K562 (cell line): ENCODE results near the gene THOC3. TPM values are rescaled to one million over a fixed set of nuclear protein-coding genes. Genes with fewer than 3 reads are reported as not detected.
A peak's percentile ranks its signal among the peaks of the same experiment; 100 is the strongest.
"Not testable (repeated sequence)": the region's sequence is repeated elsewhere in the genome, so short reads cannot be mapped to it uniquely, and the experiment has no call there.

Experiments used
- ATAC-seq: fragments of 200-7000 bp; cut with Tn5 transposase; 3 replicates; pipeline ENCODE4 v1.9.1; 2020; ENCODE audit warnings: moderate library complexity
- BruUV-seq: library from RNA; stranded (reverse); fragments of 400-500 nt; replicated peaks from 2 replicates; lab custom pipeline; 2021; lab: Mats Ljungman, UMichigan
- CTCF ChIA-PET: fragments of 300-600 bp; formaldehyde crosslinking; extraction: SDS; loops from one replicate; lab custom pipeline; 2021; ENCODE audit warnings: low intra/inter-chr PET ratio; lab: Yijun Ruan, JAX
- POLR2A ChIA-PET: fragments of 300-600, 350-650 bp; sonication (Branson Sonifier 250); formaldehyde crosslinking; extraction: SDS; loops from one replicate; lab custom pipeline; 2021; ENCODE audit warnings: antibody characterized with exemption, inconsistent platforms; lab: Yijun Ruan, JAX
- DNase-seq, 4 experiments: peaks; one replicate each; pipeline versions ENCODE4 v3.0.0 to v3.0.0-alpha.2; 2011 to 2018; ENCODE audit warnings: low spot score in 3 of 4, mixed read lengths in 3 of 4; ENCODE audit errors: extremely low read depth in 1 of 4
- FAIRE-seq: peaks from 2 replicates; lab custom pipeline; 2011; peaks lifted over from hg19 to GRCh38; lab: Jason Lieb, UNC
- H2AFZ ChIP-seq: 2 replicates; pipeline ENCODE4 v1.6.0; 2011; ENCODE audit warnings: low read depth, low read length, control low read depth, inconsistent platforms
- H3K27ac ChIP-seq: fragments of 200-600 bp; 3 replicates; pipeline ENCODE4 v1.8.0; 2011; ENCODE audit warnings: low read depth, mild to moderate bottlenecking, control low read depth, inconsistent platforms, low read length, moderate library complexity, mixed read lengths; ENCODE audit errors: extremely low read depth
- H3K27me3 ChIP-seq, 2 experiments: fragments of 300-600 bp in 1 of 2; 2 replicates in 1 of 2; 3 replicates in 1 of 2; pipeline versions ENCODE4 v1.6.0 to v1.8.0; 2011; ENCODE audit warnings: inconsistent platforms in 2 of 2, low read length in 2 of 2, mild to moderate bottlenecking in 1 of 2, mixed read lengths in 1 of 2, moderate library complexity in 1 of 2; ENCODE audit not compliant: control insufficient read depth in 2 of 2, insufficient read depth in 2 of 2
- H3K36me3 ChIP-seq: fragments of 300-600 bp; 3 replicates; pipeline ENCODE4 v1.8.0; 2011; ENCODE audit warnings: mild to moderate bottlenecking, low read length, inconsistent platforms; ENCODE audit not compliant: control insufficient read depth, insufficient read depth
- H3K4me1 ChIP-seq, 2 experiments: fragments of 200-600 bp in 1 of 2; replicated peaks in 1 of 2; 2 replicates in 1 of 2; 3 replicates in 1 of 2; pipeline versions ENCODE4 v1.5.1 to v1.8.0; 2011; ENCODE audit warnings: inconsistent platforms in 2 of 2, low read length in 2 of 2, mild to moderate bottlenecking in 1 of 2, mixed read lengths in 1 of 2, moderate library complexity in 1 of 2; ENCODE audit not compliant: control insufficient read depth in 2 of 2, insufficient read depth in 2 of 2
- H3K4me2 ChIP-seq: 2 replicates; pipeline ENCODE4 v1.6.1; 2011; ENCODE audit warnings: low read length, control low read depth, inconsistent platforms, mixed read lengths; ENCODE audit not compliant: insufficient read depth
- H3K4me3 ChIP-seq: fragments of 200-600 bp; sonication (generic), shearing (Covaris generic); 2 replicates; pipeline ENCODE4 v1.5.1; 2016; ENCODE audit warnings: control low read depth, inconsistent platforms
- H3K79me2 ChIP-seq: fragments of 200-600 bp; 3 replicates; pipeline ENCODE4 v1.8.0; 2011; ENCODE audit warnings: low read length, inconsistent platforms; ENCODE audit not compliant: control insufficient read depth, insufficient read depth
- H3K9ac ChIP-seq, 2 experiments: 2 replicates each; pipeline versions ENCODE4 v1.6.0 to v1.6.1; 2011; ENCODE audit warnings: low read depth in 2 of 2, low read length in 2 of 2, control low read depth in 1 of 2, inconsistent platforms in 1 of 2, mild to moderate bottlenecking in 1 of 2, mixed read lengths in 1 of 2; ENCODE audit not compliant: insufficient read depth in 1 of 2
- H3K9me1 ChIP-seq: one replicate; pipeline ENCODE4 v1.6.0; 2011; ENCODE audit warnings: inconsistent platforms, mild to moderate bottlenecking, low read length, moderate library complexity; ENCODE audit not compliant: control insufficient read depth, insufficient read depth
- H3K9me3 ChIP-seq: replicated peaks from 2 replicates; pipeline ENCODE4 v1.5.1; 2011; ENCODE audit warnings: low read depth, low read length, inconsistent platforms; ENCODE audit not compliant: control insufficient read depth, insufficient read depth
- H4K20me1 ChIP-seq: replicated peaks from 2 replicates; pipeline ENCODE4 v1.6.1; 2011; ENCODE audit warnings: low read length, inconsistent platforms, mixed read lengths; ENCODE audit not compliant: control insufficient read depth, insufficient read depth
- WGBS: fragments of 100-300 bp; shearing (Covaris generic); methylation state at CpG from one replicate; pipeline ENCODE4 v1.1.6; 2016; ENCODE audit warnings: low coverage, mixed read lengths; ENCODE audit not compliant: insufficient coverage; ENCODE audit errors: missing lambda C conversion rate; 5-methylcytosine and 5-hydroxymethylcytosine counted together
- in situ Hi-C: fragments of 300-500 bp; cut with MboI; formaldehyde crosslinking; loops from 4 replicates; pipeline ENCODE4 v1.15.0; 2018; ENCODE audit warnings: inconsistent platforms, mixed read lengths
- intact Hi-C: fragments of 100-400 bp; cut with micrococcal nuclease; formaldehyde crosslinking; loops from 2 replicates; pipeline ENCODE4 v1.14.2; 2022
- polyA plus RNA-seq, 8 experiments: library from polyadenylated mRNA; depleted of rRNA in 4 of 8; stranded (reverse) in 5 of 8; unstranded in 3 of 8; fragments of >200 nt; fragmentation: Nextera tagmentation in 2 of 8; fragmentation: Illumina TruSeq in 1 of 8; extraction: Ambion mirVana in 2 of 8; extraction: Trizol in 1 of 8; gene quantifications; 2 replicates each; pipeline versions ENCODE4 v1.2.1 to v1.2.3, GENCODE V29; 2011 to 2014; ENCODE audit warnings: inconsistent platforms in 1 of 8, missing spikeins in 1 of 8
- total RNA-seq, 7 experiments: library from RNA; depleted of rRNA in 6 of 7; stranded (reverse); fragments of >200 nt in 6 of 7; fragmentation: Illumina TruSeq in 2 of 7; extraction: Trizol in 2 of 7; gene quantifications; 2 replicates each; pipeline versions ENCODE4 v1.2.1 to v1.2.3, GENCODE V29; 2011 to 2021; ENCODE audit warnings: low replicate concordance in 1 of 7
- TF ChIP-seq, protein P1 (sequence below): sonication (generic); IDR thresholded peaks from 2 replicates; pipeline ENCODE4 v1.6.1; 2016

The THOC3 gene
- total and polyA plus RNA-seq, 9 of the 15 experiments (the other 6 are each of a cell fraction or from before 2014, with no cell fraction given), result 29.8 to 360 (median 112) TPM

DNA sequence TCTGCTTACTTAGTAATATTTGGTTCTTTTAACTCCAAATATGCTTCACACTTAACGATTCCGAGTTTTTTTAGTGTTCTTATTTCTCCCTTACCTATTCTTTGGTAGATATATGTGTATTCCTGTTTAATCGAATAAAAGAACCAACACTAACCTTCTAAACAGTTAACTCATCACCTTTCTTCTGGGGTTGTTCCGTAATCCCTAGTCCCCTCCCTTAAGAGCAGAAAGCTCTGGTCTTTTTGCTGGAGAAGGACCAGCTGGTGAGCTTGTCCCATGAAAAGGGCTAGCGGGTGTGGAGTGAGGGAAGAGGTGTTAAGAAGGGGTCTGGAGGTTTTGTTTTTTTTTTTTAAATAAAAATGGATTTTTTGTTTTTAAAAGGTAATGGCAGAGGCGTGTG lies 266 bp upstream of the THOC3 start:
- BruUV-seq, H3K36me3 ChIP-seq, H3K4me2 ChIP-seq, CTCF ChIA-PET, POLR2A ChIA-PET, H3K9ac ChIP-seq, DNase-seq, H4K20me1 ChIP-seq, H3K79me2 ChIP-seq, H3K27ac ChIP-seq, FAIRE-seq, H3K9me1 ChIP-seq, in situ Hi-C loops, H3K27me3 ChIP-seq, H3K4me1 ChIP-seq, intact Hi-C loops, H3K9me3 ChIP-seq: not testable (repeated sequence)
- ATAC-seq, result peak; percentile 62
- Histone ChIP-seq H3K4me3 (peak overlapping the region; percentile 57), H2AFZ (peak overlapping the region; percentile 76)
- 39% methylated on average over 3 of the region's 6 CpGs for WGBS
- TF ChIP-seq, protein P1, sequence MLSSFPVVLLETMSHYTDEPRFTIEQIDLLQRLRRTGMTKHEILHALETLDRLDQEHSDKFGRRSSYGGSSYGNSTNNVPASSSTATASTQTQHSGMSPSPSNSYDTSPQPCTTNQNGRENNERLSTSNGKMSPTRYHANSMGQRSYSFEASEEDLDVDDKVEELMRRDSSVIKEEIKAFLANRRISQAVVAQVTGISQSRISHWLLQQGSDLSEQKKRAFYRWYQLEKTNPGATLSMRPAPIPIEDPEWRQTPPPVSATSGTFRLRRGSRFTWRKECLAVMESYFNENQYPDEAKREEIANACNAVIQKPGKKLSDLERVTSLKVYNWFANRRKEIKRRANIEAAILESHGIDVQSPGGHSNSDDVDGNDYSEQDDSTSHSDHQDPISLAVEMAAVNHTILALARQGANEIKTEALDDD, result peak; percentile 64; the same call in 1 of the 2 replicates

DNA sequence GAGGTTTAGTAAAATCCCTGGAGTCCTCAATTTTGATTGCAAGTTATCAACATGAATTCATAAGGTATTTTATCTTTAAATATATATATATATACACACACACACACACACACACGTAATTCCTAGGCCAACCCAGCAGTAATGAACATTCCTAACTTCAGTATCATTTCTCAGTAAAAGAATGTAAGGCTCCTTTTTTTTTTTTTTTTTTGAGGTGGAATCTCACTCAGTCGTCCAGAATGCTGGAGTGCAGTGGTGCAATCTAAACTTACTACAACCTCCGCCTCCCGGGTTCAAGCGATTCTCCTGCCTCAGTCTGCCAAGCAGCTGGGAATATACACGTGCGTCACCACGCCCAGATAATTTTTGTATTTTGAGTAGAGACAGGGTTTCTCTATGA lies 5.8 kb downstream of the THOC3 start:
- ATAC-seq, in situ Hi-C loops, H2AFZ ChIP-seq, H3K9ac ChIP-seq, H3K27ac ChIP-seq, H3K4me2 ChIP-seq, FAIRE-seq, H3K27me3 ChIP-seq, CTCF ChIA-PET, H3K79me2 ChIP-seq, H3K9me3 ChIP-seq, BruUV-seq, intact Hi-C loops, H3K4me3 ChIP-seq, H3K9me1 ChIP-seq, H3K4me1 ChIP-seq, POLR2A ChIA-PET, DNase-seq, H4K20me1 ChIP-seq: not testable (repeated sequence)
- peaks cover 11% of the 10 kb centered on the region; the same call in 1 of the 3 replicates for H3K36me3 ChIP-seq
- WGBS, result 100% methylated on average over 1 of the region's 8 CpGs

DNA sequence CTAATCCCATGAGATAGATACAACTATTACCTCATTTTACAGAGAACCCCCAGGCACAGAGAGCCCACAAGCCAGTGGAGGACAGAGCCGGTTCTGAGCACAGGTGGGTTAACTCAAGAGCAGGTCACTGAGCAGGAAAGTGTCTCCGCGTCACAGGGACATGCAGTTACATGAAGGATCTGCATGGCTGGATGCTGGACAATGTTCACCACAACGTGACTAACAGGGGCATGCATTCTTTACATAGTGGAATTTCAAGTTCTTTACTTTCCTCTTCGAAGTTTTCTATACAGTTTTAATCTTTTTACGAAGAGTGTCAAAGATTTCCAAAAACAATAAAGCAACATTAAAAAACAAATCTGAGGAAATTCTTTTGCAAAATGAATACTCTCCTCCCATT lies 7.9 kb downstream of the THOC3 start:
- BruUV-seq, H3K9me1 ChIP-seq, H2AFZ ChIP-seq, H3K4me3 ChIP-seq, H3K27me3 ChIP-seq, POLR2A ChIA-PET, in situ Hi-C loops, H3K9me3 ChIP-seq, H4K20me1 ChIP-seq, DNase-seq, H3K9ac ChIP-seq, FAIRE-seq, H3K4me1 ChIP-seq, ATAC-seq, H3K79me2 ChIP-seq, H3K27ac ChIP-seq, intact Hi-C loops, H3K4me2 ChIP-seq, CTCF ChIA-PET: not testable (repeated sequence)
- H3K36me3 ChIP-seq, result peaks cover 11% of the 10 kb centered on the region; the same call in 1 of the 3 replicates
- 81% methylated on average over 3 of the region's 6 CpGs for WGBS
